NCI-H2196 (cell line): ENCODE measurements around the gene HESX1.

Source experiments
- DNase-seq: peaks from one replicate; lab custom pipeline; 2025; ENCODE audit not compliant: unreplicated experiment; lab: John Stamatoyannopoulos, UW

Gene HESX1

GRCh38 chr3:57150113-57150581, 49.6 kb downstream of the HESX1 start:
- no peak for DNase-seq
